Panc1 (cell line): Measurements from ENCODE around the gene RIOX2. TPM values are rescaled to one million over a fixed set of nuclear protein-coding genes. Genes with fewer than 3 reads are reported as not detected.

Source experiments
- ATAC-seq: fragments of 200-7000 bp; cut with Tn5 transposase; 2 replicates; pipeline ENCODE4 v1.9.1; 2020; ENCODE audit warnings: mild to moderate bottlenecking, moderate library complexity
- Bru-seq: library from RNA; stranded (reverse); fragments of 400-500 nt; gene quantifications from one replicate; lab custom pipeline; 2021; lab: Mats Ljungman, UMichigan
- BruChase-seq, 2 experiments: library from RNA; stranded (reverse); fragments of 400-500 nt; gene quantifications; one replicate each; lab custom pipeline; 2021; lab: Mats Ljungman, UMichigan
- BruUV-seq: library from RNA; stranded (reverse); fragments of 400-500 nt; replicated peaks from 2 replicates; lab custom pipeline; 2021; lab: Mats Ljungman, UMichigan
- CTCF ChIA-PET: fragments of 300-600 bp; sonication (Branson Sonifier 250); formaldehyde crosslinking; loops from one replicate; lab custom pipeline; 2022; ENCODE audit warnings: antibody characterized with exemption; lab: Charles Lee
- POLR2A ChIA-PET: fragments of 300-600 bp; sonication (Branson Sonifier 250); formaldehyde crosslinking; loops from one replicate; lab custom pipeline; 2022; ENCODE audit warnings: antibody characterized with exemption; lab: Charles Lee
- DNase-seq: peaks from one replicate; pipeline ENCODE4 v3.0.0-alpha.2; 2010; ENCODE audit warnings: low read depth, low spot score
- H3K27ac ChIP-seq: 2 replicates; pipeline ENCODE4 v1.5.1; 2011; ENCODE audit warnings: mild to moderate bottlenecking, low read length, inconsistent platforms
- H3K27me3 ChIP-seq: fragments of 200-500 bp; sonication (Bioruptor generic); 2 replicates; pipeline ENCODE4 v1.6.0; 2014; ENCODE audit warnings: low read length, inconsistent platforms; ENCODE audit not compliant: control insufficient read depth, insufficient read depth
- H3K36me3 ChIP-seq: fragments of 200-500 bp; sonication (Bioruptor generic); 2 replicates; pipeline ENCODE4 v1.5.1; 2014; ENCODE audit warnings: inconsistent platforms, mild to moderate bottlenecking, low read length, moderate library complexity; ENCODE audit not compliant: control insufficient read depth, insufficient read depth
- H3K4me1 ChIP-seq: 2 replicates; pipeline ENCODE4 v1.5.1; 2011; ENCODE audit warnings: inconsistent platforms, mild to moderate bottlenecking, low read length, moderate library complexity; ENCODE audit not compliant: control insufficient read depth, insufficient read depth
- H3K4me3 ChIP-seq, 2 experiments: 2 replicates each; pipeline ENCODE4 v1.5.1; 2011 to 2012; ENCODE audit warnings: low read depth in 2 of 2, low read length in 2 of 2, mild to moderate bottlenecking in 2 of 2, inconsistent platforms in 1 of 2, moderate library complexity in 1 of 2
- H3K9me3 ChIP-seq: fragments of 200-500 bp; sonication (Bioruptor generic); 2 replicates; pipeline ENCODE4 v1.5.1; 2014; ENCODE audit warnings: low read depth, mild to moderate bottlenecking, inconsistent platforms, low read length, moderate library complexity; ENCODE audit not compliant: control insufficient read depth, insufficient read depth
- CTCF ChIP-seq: fragments of 450-650 bp; IDR thresholded peaks from 2 replicates; pipeline ENCODE4 v1.5.1; 2017; ENCODE audit warnings: mild to moderate bottlenecking
- POLR2AphosphoS5 ChIP-seq: IDR thresholded peaks from 2 replicates; pipeline ENCODE4 v1.6.1; 2012; ENCODE audit warnings: mild to moderate bottlenecking, low read depth, low read length, moderate library complexity
- REST ChIP-seq, 2 experiments: IDR thresholded peaks; 2 replicates each; pipeline ENCODE4 v1.6.1; 2011 to 2012; ENCODE audit warnings: low read depth in 2 of 2, control low read depth in 1 of 2, low read length in 1 of 2, mild to moderate bottlenecking in 1 of 2, moderate library complexity in 1 of 2; ENCODE audit not compliant: insufficient read depth in 1 of 2
- SIN3A ChIP-seq: IDR thresholded peaks from 2 replicates; pipeline ENCODE4 v1.6.1; 2012; ENCODE audit warnings: low read depth, mild to moderate bottlenecking, low read length, moderate library complexity, borderline replicate concordance; ENCODE audit not compliant: insufficient read depth
- TCF7L2 ChIP-seq: IDR thresholded peaks from 2 replicates; pipeline ENCODE4 v1.6.1; 2011; ENCODE audit warnings: mild to moderate bottlenecking, low read depth, low read length, inconsistent platforms
- in situ Hi-C: cut with HindIII; loops from 2 replicates; pipeline ENCODE4 v1.10.0; 2016; ENCODE audit warnings: low sequenced_read_pairs, low pct_unique_long_range_greater_than_20kb
- intact Hi-C: fragments of 100-400 bp; cut with micrococcal nuclease; formaldehyde crosslinking; loops from one replicate; pipeline ENCODE4 v1.10.0; 2022; ENCODE audit not compliant: unreplicated experiment
- long read RNA-seq: library from polyadenylated mRNA; unstranded; transcript quantifications from one replicate; pipeline ENCODE4 v2.0.0, GENCODE V29; 2021; ENCODE audit not compliant: unreplicated experiment
- polyA plus RNA-seq: library from polyadenylated mRNA; unstranded; fragments of >200 nt; gene quantifications from one replicate; pipeline ENCODE4 v1.2.1, GENCODE V29; 2012; ENCODE audit warnings: missing spikeins; ENCODE audit not compliant: insufficient read length
- total RNA-seq: library from RNA; stranded (reverse); gene quantifications from one replicate; pipeline ENCODE4 v1.2.1, GENCODE V29; 2021; ENCODE audit not compliant: unreplicated experiment

RIOX2 gene
- total RNA-seq, result 44.1 TPM
- 33.1 TPM for polyA plus RNA-seq
- percentile 83 among the genes with signal in this experiment for Bru-seq, nascent RNA
- percentile 85 among the genes with signal in this experiment for BruChase-seq, experiment 1, labeled RNA remaining after a 2-hour chase
- percentile 84 among the genes with signal in this experiment for BruChase-seq, experiment 2, labeled RNA remaining after a 6-hour chase
- long read RNA-seq, full-length matches to known transcripts, result 51 of 91 reads
- long read RNA-seq, partial matches to known transcripts, result 18 of 91 reads
- long read RNA-seq, other reads (novel, unspliced or antisense), result 22 of 91 reads

- ATAC-seq (peak; percentile 100), DNase-seq (peak; percentile 20)
- no TSS peak for BruUV-seq
- TF ChIP-seq SIN3A (0 out of 2 replicates have a peak, but pooled peaks have one; percentile 44), CTCF (no peak), REST (IDR thresholded peaks at IDR 0.05; ENCODE audit: insufficient read depth in 1 of 2, low read depth in 2 of 2, low read length in 1 of 2) (no peak; a peak in 1 of 4 replicates), TCF7L2 (no peak), POLR2AphosphoS5 (peak; percentile 89)
- Histone ChIP-seq H3K4me3 (peak within 1 kb of the TSS; percentile 69 to 74), H3K4me1 (peaks cover 20% of the 10 kb centered on the region), H3K9me3 (no peaks in the 10 kb centered on the region), H3K36me3 (no peaks in the 10 kb centered on the region), H3K27ac (peak within 1 kb of the TSS; percentile 84), H3K27me3 (no peaks in the 10 kb centered on the region)
- intact Hi-C loops (loop anchor here (5.0 kb wide), 1 partner anchor 50 kb away; no protein-coding TSS in a partner anchor), in situ Hi-C loops (no loop called here)
- ChIA-PET POLR2A (no interaction called here), CTCF (no interaction called here)
These were observed at the start of gene RIOX2 for GRCh38 chr3:97971679-97972567. Gene RIOX2 (minus strand): TSS chr3:97972431. CDS start chr3:97967593, 4,838 bp downstream.

- ChIA-PET POLR2A (no interaction called here), CTCF (no interaction called here)
- Histone ChIP-seq H3K4me1 (no peaks in the 10 kb centered on the region), H3K36me3 (no peaks in the 10 kb centered on the region), H3K27ac (no peak overlapping the region), H3K4me3 (no peak overlapping the region), H3K27me3 (peaks cover 4% of the 10 kb centered on the region; the same call in 1 of the 2 replicates), H3K9me3 (no peaks in the 10 kb centered on the region)
- intact Hi-C loops, result loop anchor here (5.0 kb wide), 1 partner anchor 48 kb away; the partner anchor contains the start of gene RIOX2
- no peak for ATAC-seq
- no TSS peak for BruUV-seq
- in situ Hi-C loops, result no loop called here
- no peak for DNase-seq
- no peak for TF ChIP-seq POLR2AphosphoS5
- no peak for TF ChIP-seq SIN3A
These were observed 48.2 kb upstream of the RIOX2 start for GRCh38 chr3:98020412-98020811.
